Measurements from ENCODE around the gene PARPBP.
"Not testable (repeated sequence)": the region's sequence is repeated elsewhere in the genome, so short reads cannot be mapped to it uniquely, and the experiment has no call there.

Gene PARPBP

GRCh38 chr12:102240859-102241258 is 120.9 kb downstream of the PARPBP start:
- DNase-seq, result not testable (repeated sequence)

Measured in amygdala (tissue), 56 donors.